Uterine smooth muscle cell (primary cell): ENCODE measurements around the gene SDS. TPM values are rescaled to one million over a fixed set of nuclear protein-coding genes. Genes with fewer than 3 reads are reported as not detected.

ENCODE experiments used
- total RNA-seq: library from RNA; depleted of rRNA; stranded (reverse); fragments of >200 nt; gene quantifications from 2 replicates; pipeline ENCODE4 v1.2.3, GENCODE V29; 2014

The SDS gene
- total RNA-seq, result not detected in 2 replicates

GRCh38 chr12:113403435-113404415 is at the start of gene SDS:
SDS (minus strand) TSS chr12:113403887; CDS start chr12:113399708, 4,179 bp downstream.

DNA sequence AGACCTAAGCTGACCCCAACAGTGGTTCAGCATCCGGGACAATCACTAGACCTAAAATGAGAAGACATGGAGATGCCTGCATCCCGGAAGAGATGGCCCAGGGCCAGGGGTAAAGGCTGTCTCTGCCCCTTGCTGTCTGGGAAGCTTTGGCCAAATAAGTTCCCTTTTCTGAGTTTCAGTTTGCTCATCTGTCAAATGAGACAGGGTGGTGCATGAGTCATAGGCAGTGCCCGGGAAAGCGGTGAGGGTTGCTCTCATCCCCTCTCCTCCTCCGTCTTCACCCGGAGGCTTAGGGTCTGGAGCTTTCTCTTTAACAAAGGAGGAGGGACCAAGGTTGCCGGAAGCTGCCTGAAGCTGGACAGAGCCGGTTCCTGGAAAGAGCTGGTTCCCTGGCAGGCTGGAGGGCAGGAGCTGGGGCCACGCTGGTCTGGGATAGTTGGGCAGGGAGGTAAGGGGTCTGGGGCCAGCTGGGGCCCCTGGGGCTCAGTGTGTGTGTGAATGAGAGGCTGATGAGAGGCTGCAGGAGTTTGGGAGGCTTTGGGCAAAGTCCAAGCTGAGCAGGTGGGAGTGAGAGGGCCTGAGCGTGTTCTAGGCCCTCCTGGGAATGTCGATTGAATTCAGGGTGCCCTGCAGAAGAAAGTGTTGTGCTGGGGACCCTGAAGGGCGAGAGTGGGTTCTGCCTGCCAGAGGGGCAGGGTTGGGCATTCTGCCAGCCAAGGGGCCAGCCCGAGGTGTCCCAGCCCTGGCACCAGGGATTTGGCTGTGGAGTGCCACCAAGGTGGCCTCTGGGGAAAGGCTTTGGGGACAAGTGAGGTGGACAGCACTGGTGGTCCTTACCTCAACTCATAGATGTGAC is 18.6 kb upstream of the SDS start, which contains the start of gene SDSL:
TSS of gene SDSL (plus strand) at position 351 of the 856 bp plus-strand sequence. CDS start 5,603 bp downstream, outside the sequence.

DNA sequence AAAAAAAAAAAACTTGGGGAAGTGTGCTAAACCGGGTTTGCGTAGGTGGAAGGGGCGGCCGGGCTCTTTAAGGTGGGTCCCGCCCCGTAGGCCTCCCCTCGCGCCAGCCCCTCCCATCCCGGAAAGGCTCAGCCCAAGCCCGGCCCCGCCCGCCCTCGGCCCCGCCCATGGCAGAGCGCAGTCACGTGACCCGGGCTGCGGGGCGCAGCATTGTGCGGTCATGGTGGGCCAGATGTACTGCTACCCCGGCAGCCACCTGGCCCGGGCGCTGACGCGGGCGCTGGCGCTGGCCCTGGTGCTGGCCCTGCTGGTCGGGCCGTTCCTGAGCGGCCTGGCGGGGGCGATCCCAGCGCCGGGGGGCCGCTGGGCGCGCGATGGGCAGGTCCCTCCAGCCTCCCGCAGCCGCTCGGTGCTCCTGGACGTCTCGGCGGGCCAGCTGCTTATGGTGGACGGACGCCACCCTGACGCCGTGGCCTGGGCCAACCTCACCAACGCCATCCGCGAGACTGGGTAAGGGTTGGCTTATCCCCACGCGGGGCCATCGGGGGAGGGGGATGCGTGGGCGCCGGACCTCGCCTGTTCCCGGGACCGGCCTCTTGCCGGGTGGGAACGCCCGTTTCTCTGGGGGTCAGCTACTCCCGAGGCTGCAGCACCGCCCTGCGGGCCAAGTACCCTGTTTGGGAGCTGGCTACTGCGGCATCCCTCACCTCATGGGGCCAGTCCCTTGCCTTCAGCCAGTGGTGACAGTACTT is 45.1 kb downstream of the SDS start, which contains the start of gene PLBD2:
TSS of gene PLBD2 (plus strand) at position 207 of the 752 bp plus-strand sequence. CDS start at position 221, 14 bp downstream.

Other genes starting within 250 kb of the SDS start
- gene DDX54, start 218.4 kb downstream of the SDS start, total RNA-seq, result 36.7 and 45.6 TPM in 2 replicates
- 14.7 and 17.5 TPM in 2 replicates for gene RITA1, start 218.2 kb downstream of the SDS start, total RNA-seq
- gene TPCN1, start 182.4 kb downstream of the SDS start, total RNA-seq, result 12.0 and 34.0 TPM in 2 replicates
- 15.2 and 20.4 TPM in 2 replicates for gene SLC8B1, start 68.8 kb downstream of the SDS start, total RNA-seq
- gene PLBD2, start 45.3 kb downstream of the SDS start, total RNA-seq, result 33.5 and 56.9 TPM in 2 replicates
- 7.5 and 18.4 TPM in 2 replicates for gene SDSL, start 18.5 kb upstream of the SDS start, total RNA-seq
- gene LHX5, start 68.0 kb upstream of the SDS start, total RNA-seq, result not detected in 2 replicates